PC-9 (cell line): ENCODE results near the gene C10orf62.

Experiments
- CTCF ChIP-seq: fragments of 200-600 bp; sonication (generic); conservative IDR thresholded peaks from 2 replicates; pipeline ENCODE4 v1.6.1; 2017; ENCODE audit warnings: mixed run types, antibody characterized with exemption, mild to moderate bottlenecking, moderate library complexity
- EZH2 ChIP-seq: fragments of 200-600 bp; sonication (generic); IDR thresholded peaks from 2 replicates; pipeline ENCODE4 v1.8.0; 2017; ENCODE audit warnings: antibody characterized with exemption, low read depth

- TF ChIP-seq CTCF (no peak), EZH2 (no peak)
These were observed 8.3 kb downstream of the C10orf62 start for GRCh38 chr10:97597778-97598177.
